Measurements from ENCODE around the gene SIGLEC1.

The SIGLEC1 gene

DNA sequence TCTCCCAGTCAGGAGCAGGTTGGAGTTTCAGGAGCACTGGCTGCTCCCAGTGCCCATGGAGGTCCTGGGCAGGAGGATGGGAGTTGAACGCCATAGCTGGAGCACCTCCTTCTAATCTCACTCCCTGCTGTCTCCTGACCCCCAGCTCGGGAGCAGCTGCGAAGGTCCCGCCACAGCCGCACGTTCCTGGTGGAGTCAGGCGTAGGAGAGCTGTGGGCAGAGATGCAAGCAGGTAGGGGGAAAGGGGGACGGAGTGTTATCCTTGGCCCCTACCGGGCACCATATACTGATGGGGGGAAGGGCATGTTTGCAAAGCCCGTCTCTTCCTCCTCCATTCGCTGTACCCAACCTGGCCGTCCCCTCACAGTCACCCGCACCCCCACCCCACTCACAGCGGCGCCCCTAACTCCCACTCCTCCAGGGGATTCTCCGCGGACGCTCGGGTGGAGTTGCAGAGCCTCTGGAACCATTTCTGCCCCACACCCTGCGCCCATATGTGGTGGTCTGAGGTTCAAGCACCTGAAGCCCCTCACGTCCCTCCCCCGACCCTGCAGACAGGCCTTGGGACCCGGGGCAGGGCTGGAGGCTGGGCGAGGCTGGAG is 36.8 kb upstream of the SIGLEC1 start:
- H3K27ac ChIP-seq: no peak overlapping the region
- peaks cover 0 to 51% of the 10 kb centered on the region in 2 donors for H3K27me3 ChIP-seq
- peaks cover 0 to 7% (median 0%) of the 10 kb centered on the region in 3 donors for H3K36me3 ChIP-seq
- no peak overlapping the region for H3K4me3 ChIP-seq
- no peaks in the 10 kb centered on the region for H3K9me3 ChIP-seq
- DNase-seq: no peak
- H3K4me1 ChIP-seq: peaks cover 0 to 15% (median 0%) of the 10 kb centered on the region in 4 donors
- TF ChIP-seq, protein P1, sequence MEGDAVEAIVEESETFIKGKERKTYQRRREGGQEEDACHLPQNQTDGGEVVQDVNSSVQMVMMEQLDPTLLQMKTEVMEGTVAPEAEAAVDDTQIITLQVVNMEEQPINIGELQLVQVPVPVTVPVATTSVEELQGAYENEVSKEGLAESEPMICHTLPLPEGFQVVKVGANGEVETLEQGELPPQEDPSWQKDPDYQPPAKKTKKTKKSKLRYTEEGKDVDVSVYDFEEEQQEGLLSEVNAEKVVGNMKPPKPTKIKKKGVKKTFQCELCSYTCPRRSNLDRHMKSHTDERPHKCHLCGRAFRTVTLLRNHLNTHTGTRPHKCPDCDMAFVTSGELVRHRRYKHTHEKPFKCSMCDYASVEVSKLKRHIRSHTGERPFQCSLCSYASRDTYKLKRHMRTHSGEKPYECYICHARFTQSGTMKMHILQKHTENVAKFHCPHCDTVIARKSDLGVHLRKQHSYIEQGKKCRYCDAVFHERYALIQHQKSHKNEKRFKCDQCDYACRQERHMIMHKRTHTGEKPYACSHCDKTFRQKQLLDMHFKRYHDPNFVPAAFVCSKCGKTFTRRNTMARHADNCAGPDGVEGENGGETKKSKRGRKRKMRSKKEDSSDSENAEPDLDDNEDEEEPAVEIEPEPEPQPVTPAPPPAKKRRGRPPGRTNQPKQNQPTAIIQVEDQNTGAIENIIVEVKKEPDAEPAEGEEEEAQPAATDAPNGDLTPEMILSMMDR (IDR thresholded peaks at IDR 0.05): no peak
- intact Hi-C loops (cut with DNase I; ENCODE audit: low total_unique reads): no loop called here

DNA sequence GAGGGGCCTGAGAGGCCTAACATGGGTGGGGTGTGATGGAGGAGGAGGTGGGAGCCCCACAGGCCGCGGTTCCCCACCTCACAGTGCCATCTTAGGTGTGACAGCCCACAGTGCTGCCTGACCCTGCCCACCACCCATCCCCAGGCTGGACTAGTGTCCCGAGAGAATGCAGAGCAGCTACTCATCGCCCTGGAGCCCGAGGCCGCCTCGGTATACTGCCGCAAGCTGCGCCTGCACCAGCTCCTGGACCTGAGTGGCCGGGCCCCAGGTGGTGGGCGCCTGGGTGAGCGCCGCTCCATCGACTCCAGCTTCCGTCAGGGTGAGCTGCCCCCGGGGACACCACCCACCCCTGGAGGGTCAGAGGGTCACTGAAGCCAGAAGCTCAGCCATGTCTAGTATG is 35.7 kb upstream of the SIGLEC1 start:
- Histone ChIP-seq H3K4me3 (no peak overlapping the region), H3K4me1 (peaks cover 0 to 15% (median 0%) of the 10 kb centered on the region in 4 donors), H3K27me3 (peaks cover 0 to 51% of the 10 kb centered on the region in 2 donors), H3K36me3 (peaks cover 0 to 4% (median 0%) of the 10 kb centered on the region in 3 donors), H3K27ac (no peak overlapping the region), H3K9me3 (no peaks in the 10 kb centered on the region)
- intact Hi-C loops (cut with DNase I; ENCODE audit: low total_unique reads): no loop called here
- DNase-seq: no peak
- TF ChIP-seq, protein P1 (IDR thresholded peaks at IDR 0.05): no peak

DNA sequence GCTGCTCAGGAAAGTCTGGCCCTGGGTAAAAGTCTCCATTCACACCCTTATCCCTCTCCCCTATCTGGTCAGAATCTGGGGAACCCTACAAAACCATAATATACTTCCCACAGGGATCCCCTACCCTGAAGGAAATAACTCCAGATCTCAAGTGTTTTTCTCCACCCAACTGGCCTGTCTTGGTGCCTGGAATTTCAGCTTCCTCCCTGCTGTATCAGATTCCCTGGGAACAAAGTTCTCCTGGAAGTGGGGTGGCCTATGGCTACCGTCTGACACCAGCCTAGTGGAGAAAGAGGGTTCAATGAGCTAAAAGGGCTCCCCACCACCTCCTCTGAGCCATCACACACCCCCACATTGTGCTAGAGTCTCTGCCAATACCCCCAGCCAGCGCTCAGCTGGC is 35.1 kb upstream of the SIGLEC1 start:
- TF ChIP-seq, protein P1 (IDR thresholded peaks at IDR 0.05): no peak
- intact Hi-C loops (cut with DNase I; ENCODE audit: low total_unique reads): no loop called here
- H3K4me3 ChIP-seq: no peak overlapping the region
- H3K36me3 ChIP-seq: peaks cover 0 to 4% (median 0%) of the 10 kb centered on the region in 3 donors
- peaks cover 0 to 15% (median 0%) of the 10 kb centered on the region in 4 donors for H3K4me1 ChIP-seq
- no peak for DNase-seq
- no peaks in the 10 kb centered on the region for H3K9me3 ChIP-seq
- H3K27me3 ChIP-seq: peaks cover 0 to 51% of the 10 kb centered on the region in 2 donors
- no peak overlapping the region for H3K27ac ChIP-seq

DNA sequence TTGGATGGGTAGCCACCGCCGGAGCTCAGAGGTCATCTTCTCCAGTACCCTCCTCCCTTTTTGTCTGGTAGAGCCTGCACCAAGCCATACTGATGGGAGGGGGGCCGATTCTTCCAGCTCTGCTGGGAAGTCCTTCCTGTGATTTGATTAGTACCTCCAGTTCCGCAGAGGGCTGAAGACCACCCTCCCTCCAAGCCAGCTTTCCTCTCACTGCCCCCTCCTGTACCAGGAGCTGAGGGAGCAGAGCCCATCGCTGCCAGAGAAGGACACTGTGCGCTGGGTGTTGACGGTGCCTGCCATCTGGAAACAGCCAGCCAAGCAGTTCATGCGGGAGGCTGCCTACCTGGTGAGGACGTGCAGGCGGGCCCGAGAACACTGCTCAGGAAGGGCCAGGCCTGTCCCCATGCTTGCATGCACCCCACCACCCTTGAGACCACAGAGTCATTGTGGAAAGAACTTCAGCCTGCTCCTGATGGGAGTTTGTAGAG is 33.3 kb upstream of the SIGLEC1 start:
- intact Hi-C loops (cut with DNase I; ENCODE audit: low total_unique reads): no loop called here
- TF ChIP-seq, protein P1 (IDR thresholded peaks at IDR 0.05): no peak
- Histone ChIP-seq H3K4me1 (peaks cover 0 to 7% (median 0%) of the 10 kb centered on the region in 4 donors), H3K36me3 (peaks cover 0 to 4% (median 0%) of the 10 kb centered on the region in 3 donors), H3K27ac (no peak overlapping the region), H3K27me3 (peaks cover 0 to 45% of the 10 kb centered on the region in 2 donors), H3K9me3 (no peaks in the 10 kb centered on the region), H3K4me3 (no peak overlapping the region)
- no peak for DNase-seq

DNA sequence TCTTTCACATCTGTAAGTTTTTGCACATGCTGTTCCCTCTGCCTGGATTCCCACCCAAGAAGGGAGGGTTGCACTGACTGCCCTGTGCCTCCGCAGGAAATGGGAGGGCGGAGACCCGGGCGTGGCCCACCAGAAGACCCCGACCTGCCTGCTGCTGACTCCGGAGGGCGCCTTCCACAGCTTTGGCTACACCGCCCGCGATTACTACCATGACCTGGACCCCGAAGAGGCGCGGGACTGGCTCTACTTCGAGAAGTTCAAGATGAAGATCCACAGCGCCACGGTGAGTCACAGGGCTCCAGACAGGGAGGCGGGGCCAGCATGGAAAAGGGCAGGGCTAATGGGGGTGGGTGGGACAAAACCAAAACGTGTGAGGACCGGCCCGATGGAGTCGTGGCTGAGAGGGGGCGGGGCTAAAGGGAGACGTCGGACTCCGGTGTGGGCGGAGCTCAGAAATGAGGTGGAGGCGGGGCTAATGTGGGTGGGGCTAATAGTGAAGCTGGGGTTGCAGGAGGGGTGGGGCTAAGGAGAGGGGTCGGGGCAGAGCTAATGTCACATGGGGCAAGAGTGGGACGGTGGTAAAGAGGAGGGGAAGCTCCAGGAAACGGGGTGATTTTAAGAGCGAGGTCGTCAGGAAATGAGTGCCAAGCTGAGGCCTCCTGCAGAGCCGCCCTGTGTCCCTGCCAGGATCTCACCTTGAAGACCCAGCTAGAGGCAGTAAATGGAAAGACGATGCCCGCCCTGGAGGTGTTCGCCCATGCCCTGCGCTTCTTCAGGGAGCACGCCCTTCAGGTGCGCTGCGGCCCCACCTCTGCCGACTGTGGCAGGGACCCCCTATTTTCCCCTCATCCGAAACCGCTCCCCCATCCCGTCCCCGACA is 32.6 kb upstream of the SIGLEC1 start:
- no peak overlapping the region for H3K4me3 ChIP-seq
- H3K27me3 ChIP-seq: peaks cover 0 to 38% of the 10 kb centered on the region in 2 donors
- H3K4me1 ChIP-seq: peaks cover 0 to 7% (median 0%) of the 10 kb centered on the region in 4 donors
- intact Hi-C loops (cut with DNase I; ENCODE audit: low total_unique reads): no loop called here
- DNase-seq: peak in 1 of 2 donors; percentile 55
- H3K9me3 ChIP-seq: no peaks in the 10 kb centered on the region
- H3K27ac ChIP-seq: no peak overlapping the region
- TF ChIP-seq, protein P1 (IDR thresholded peaks at IDR 0.05): no peak
- peaks cover 0 to 4% (median 0%) of the 10 kb centered on the region in 3 donors for H3K36me3 ChIP-seq
